GM12878 (cell line): Measurements from ENCODE around the gene TMEM178A. TPM values are rescaled to one million over a fixed set of nuclear protein-coding genes. Genes with fewer than 3 reads are reported as not detected.

ENCODE experiments used
- ATAC-seq: fragments of 200-7000 bp; cut with Tn5 transposase; 3 replicates; pipeline ENCODE4 v1.9.1; 2020; ENCODE audit warnings: mild to moderate bottlenecking, moderate library complexity
- BruUV-seq: library from RNA; stranded (reverse); fragments of 400-500 nt; replicated peaks from 2 replicates; lab custom pipeline; 2021; lab: Mats Ljungman, UMichigan
- CTCF ChIA-PET: fragments of 300-600 bp; sonication (Branson Sonifier 250); formaldehyde crosslinking; extraction: SDS; loops from one replicate; lab custom pipeline; 2021; ENCODE audit warnings: inconsistent platforms; lab: Yijun Ruan, JAX
- POLR2A ChIA-PET: fragments of 350-600 bp; formaldehyde crosslinking; extraction: SDS; loops from one replicate; lab custom pipeline; 2021; ENCODE audit warnings: inconsistent platforms; lab: Charles Lee
- RAD21 ChIA-PET: fragments of 300-600 bp; sonication (Branson Sonifier 250); formaldehyde crosslinking; loops from one replicate; lab custom pipeline; 2023; ENCODE audit warnings: antibody characterized with exemption; ENCODE audit not compliant: unreplicated experiment; lab: Charles Lee
- SMC1A ChIA-PET: fragments of 300-600 bp; sonication (Branson Sonifier 250); formaldehyde crosslinking; loops from one replicate; lab custom pipeline; 2023; ENCODE audit not compliant: unreplicated experiment, uncharacterized antibody; lab: Charles Lee
- DNase-seq: peaks from one replicate; pipeline ENCODE4 v3.0.0-alpha.2; 2011; ENCODE audit warnings: low read depth, low spot score
- FAIRE-seq: peaks from 3 replicates; lab custom pipeline; 2011; peaks lifted over from hg19 to GRCh38; lab: Jason Lieb, UNC
- H2AFZ ChIP-seq: 2 replicates; pipeline ENCODE4 v1.6.0; 2011; ENCODE audit warnings: low read depth, low read length, control low read depth; ENCODE audit not compliant: control insufficient read depth
- H3K27ac ChIP-seq: 2 replicates; pipeline ENCODE4 v1.5.1; 2011; ENCODE audit warnings: control low read depth; ENCODE audit not compliant: control insufficient read depth, insufficient read depth
- H3K27me3 ChIP-seq, 2 experiments: replicated peaks in 1 of 2; 2 replicates each; pipeline versions ENCODE4 v1.6.0 to v1.6.1; 2011; ENCODE audit warnings: low read length in 1 of 2; ENCODE audit not compliant: control insufficient read depth in 2 of 2, insufficient read depth in 2 of 2
- H3K36me3 ChIP-seq, 2 experiments: 2 replicates each; pipeline ENCODE4 v1.5.1; 2011; ENCODE audit warnings: low read length in 1 of 2; ENCODE audit not compliant: control insufficient read depth in 2 of 2, insufficient read depth in 2 of 2
- H3K4me1 ChIP-seq: 2 replicates; pipeline ENCODE4 v1.6.1; 2011; ENCODE audit warnings: mild to moderate bottlenecking, low read length, moderate library complexity, mixed read lengths; ENCODE audit not compliant: control insufficient read depth, insufficient read depth
- H3K4me2 ChIP-seq: 2 replicates; pipeline ENCODE4 v1.6.0; 2011; ENCODE audit warnings: control low read depth; ENCODE audit not compliant: control insufficient read depth, insufficient read depth
- H3K4me3 ChIP-seq: fragments of 200-600 bp; sonication (generic); 2 replicates; pipeline ENCODE4 v1.5.1; 2016
- H3K79me2 ChIP-seq: 2 replicates; pipeline ENCODE4 v1.6.0; 2011; ENCODE audit warnings: low read length; ENCODE audit not compliant: control insufficient read depth, insufficient read depth
- H3K9ac ChIP-seq: 2 replicates; pipeline ENCODE4 v1.8.0; 2011; ENCODE audit warnings: low read length, control low read depth, mixed read lengths; ENCODE audit not compliant: control insufficient read depth, insufficient read depth
- H3K9me3 ChIP-seq: replicated peaks from 3 replicates; pipeline ENCODE4 v1.5.1; 2011; ENCODE audit warnings: mild to moderate bottlenecking, low read length; ENCODE audit not compliant: control insufficient read depth, insufficient read depth
- H4K20me1 ChIP-seq: 2 replicates; pipeline ENCODE4 v1.6.0; 2011; ENCODE audit not compliant: control insufficient read depth, insufficient read depth
- GABPA ChIP-seq: IDR thresholded peaks from 2 replicates; pipeline ENCODE4 v1.6.1; 2014; ENCODE audit warnings: antibody characterized with exemption, low read depth, mild to moderate bottlenecking, inconsistent platforms
- MXI1 ChIP-seq: fragments of 150-350 bp; IDR thresholded peaks from 2 replicates; pipeline ENCODE4 v1.6.1; 2011; ENCODE audit warnings: low read depth, mild to moderate bottlenecking, inconsistent platforms, low read length, improper control_type of control experiment
- NFYA ChIP-seq: IDR thresholded peaks from 2 replicates; pipeline ENCODE4 v1.6.1; 2011; ENCODE audit warnings: low read depth, mild to moderate bottlenecking, low read length, improper control_type of control experiment, borderline replicate concordance
- PAX5 ChIP-seq: IDR thresholded peaks from 2 replicates; pipeline ENCODE4 v1.6.1; 2011; ENCODE audit warnings: low read depth, low read length, borderline replicate concordance
- POLR2AphosphoS5 ChIP-seq: IDR thresholded peaks from 2 replicates; pipeline ENCODE4 v1.6.1; 2011; ENCODE audit warnings: mild to moderate bottlenecking, low read length, inconsistent platforms
- SUPT20H ChIP-seq: IDR thresholded peaks from 2 replicates; pipeline ENCODE4 v1.6.1; 2011; ENCODE audit warnings: low read depth, mild to moderate bottlenecking, low read length, moderate library complexity, borderline replicate concordance; ENCODE audit not compliant: control insufficient read depth
- TCF7 ChIP-seq: IDR thresholded peaks from 2 replicates; pipeline ENCODE4 v1.6.1; 2014; ENCODE audit warnings: antibody characterized with exemption, borderline replicate concordance
- WGBS: methylation state at CpG from one replicate; pipeline ENCODE4 v1.1.6; 2016; ENCODE audit warnings: low lambda C conversion rate; ENCODE audit not compliant: insufficient replicate concordance, insufficient coverage; ENCODE audit errors: missing lambda C conversion rate; 5-methylcytosine and 5-hydroxymethylcytosine counted together
- in situ Hi-C: fragments of 300-500 bp; cut with MboI; formaldehyde crosslinking; loops from 9 replicates; pipeline ENCODE4 v1.14.3; 2018; ENCODE audit warnings: mixed read lengths
- intact Hi-C: fragments of 100-400 bp; cut with micrococcal nuclease; formaldehyde crosslinking; loops from one replicate; pipeline ENCODE4 v1.14.2; 2022; ENCODE audit not compliant: unreplicated experiment
- polyA plus RNA-seq, 11 experiments: library from polyadenylated mRNA; depleted of rRNA in 4 of 11; unstranded in 6 of 11; stranded (reverse) in 5 of 11; fragments of >200 nt; fragmentation: Nextera tagmentation in 4 of 11; fragmentation: Illumina TruSeq in 1 of 11; extraction: Ambion mirVana in 4 of 11; extraction: Trizol in 1 of 11; gene quantifications; 1 replicate in 1 of 11; 2 replicates in 10 of 11; pipeline versions ENCODE4 v1.2.1 to v1.2.3, GENCODE V29; 2011 to 2016; ENCODE audit warnings: inconsistent platforms in 2 of 11, missing spikeins in 2 of 11, low read depth in 1 of 11
- total RNA-seq, 4 experiments: library from RNA; depleted of rRNA in 3 of 4; stranded (reverse); fragments of >200 nt in 3 of 4; fragmentation: Illumina TruSeq in 1 of 4; extraction: Trizol in 1 of 4; gene quantifications; 2 replicates each; pipeline versions ENCODE4 v1.2.1 to v1.2.3, GENCODE V29; 2013 to 2021
- TF ChIP-seq, protein P1 (sequence below): IDR thresholded peaks from 2 replicates; pipeline ENCODE4 v1.6.1; 2011; ENCODE audit warnings: mild to moderate bottlenecking, low read depth, low read length, moderate library complexity; ENCODE audit not compliant: insufficient replicate concordance
- TF ChIP-seq, protein P2 (sequence below): fragments of 450-650 bp; formaldehyde crosslinking; IDR thresholded peaks from 2 replicates; pipeline ENCODE4 v1.5.0; 2022; ENCODE audit warnings: mild to moderate bottlenecking, missing genetic modification characterization

The TMEM178A gene
- total and polyA plus RNA-seq, 10 of the 15 experiments (the other 5 are each of a cell fraction or from before 2014, with no cell fraction given): not detected

DNA sequence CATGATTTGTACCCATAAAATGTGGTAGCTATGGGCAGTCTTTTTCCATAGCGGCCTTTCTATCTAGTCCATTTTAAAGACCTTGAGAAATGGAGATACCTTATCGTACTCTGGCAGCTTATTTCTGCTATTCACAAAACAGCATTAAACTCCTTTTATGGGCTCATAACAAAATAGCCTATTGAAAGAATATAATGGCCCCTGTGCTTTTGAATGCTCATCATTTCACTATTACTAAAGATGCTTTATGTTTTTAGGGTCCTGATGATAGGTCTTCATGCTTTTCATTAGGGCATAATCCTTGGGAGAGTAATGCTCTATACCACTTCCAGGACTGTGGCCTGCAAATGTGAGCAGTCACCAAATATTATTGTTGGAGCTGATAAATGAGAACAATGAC lies 7.3 kb upstream of the TMEM178A start:
- SMC1A ChIA-PET: interaction anchor here (1.0 to 1.3 kb wide), 2 partner anchors 14 kb away, joined by 3 read pairs; no protein-coding TSS in a partner anchor

GRCh38 chr2:39659765-39660611 lies 5.7 kb upstream of the TMEM178A start:
- TF ChIP-seq, protein P1, sequence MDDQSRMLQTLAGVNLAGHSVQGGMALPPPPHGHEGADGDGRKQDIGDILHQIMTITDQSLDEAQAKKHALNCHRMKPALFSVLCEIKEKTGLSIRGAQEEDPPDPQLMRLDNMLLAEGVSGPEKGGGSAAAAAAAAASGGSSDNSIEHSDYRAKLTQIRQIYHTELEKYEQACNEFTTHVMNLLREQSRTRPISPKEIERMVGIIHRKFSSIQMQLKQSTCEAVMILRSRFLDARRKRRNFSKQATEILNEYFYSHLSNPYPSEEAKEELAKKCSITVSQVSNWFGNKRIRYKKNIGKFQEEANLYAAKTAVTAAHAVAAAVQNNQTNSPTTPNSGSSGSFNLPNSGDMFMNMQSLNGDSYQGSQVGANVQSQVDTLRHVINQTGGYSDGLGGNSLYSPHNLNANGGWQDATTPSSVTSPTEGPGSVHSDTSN: no peak
- TF ChIP-seq GABPA: no peak
- TF ChIP-seq TCF7: no peak
- no peak for TF ChIP-seq PAX5
- no peak for TF ChIP-seq MXI1
- TF ChIP-seq, protein P2, sequence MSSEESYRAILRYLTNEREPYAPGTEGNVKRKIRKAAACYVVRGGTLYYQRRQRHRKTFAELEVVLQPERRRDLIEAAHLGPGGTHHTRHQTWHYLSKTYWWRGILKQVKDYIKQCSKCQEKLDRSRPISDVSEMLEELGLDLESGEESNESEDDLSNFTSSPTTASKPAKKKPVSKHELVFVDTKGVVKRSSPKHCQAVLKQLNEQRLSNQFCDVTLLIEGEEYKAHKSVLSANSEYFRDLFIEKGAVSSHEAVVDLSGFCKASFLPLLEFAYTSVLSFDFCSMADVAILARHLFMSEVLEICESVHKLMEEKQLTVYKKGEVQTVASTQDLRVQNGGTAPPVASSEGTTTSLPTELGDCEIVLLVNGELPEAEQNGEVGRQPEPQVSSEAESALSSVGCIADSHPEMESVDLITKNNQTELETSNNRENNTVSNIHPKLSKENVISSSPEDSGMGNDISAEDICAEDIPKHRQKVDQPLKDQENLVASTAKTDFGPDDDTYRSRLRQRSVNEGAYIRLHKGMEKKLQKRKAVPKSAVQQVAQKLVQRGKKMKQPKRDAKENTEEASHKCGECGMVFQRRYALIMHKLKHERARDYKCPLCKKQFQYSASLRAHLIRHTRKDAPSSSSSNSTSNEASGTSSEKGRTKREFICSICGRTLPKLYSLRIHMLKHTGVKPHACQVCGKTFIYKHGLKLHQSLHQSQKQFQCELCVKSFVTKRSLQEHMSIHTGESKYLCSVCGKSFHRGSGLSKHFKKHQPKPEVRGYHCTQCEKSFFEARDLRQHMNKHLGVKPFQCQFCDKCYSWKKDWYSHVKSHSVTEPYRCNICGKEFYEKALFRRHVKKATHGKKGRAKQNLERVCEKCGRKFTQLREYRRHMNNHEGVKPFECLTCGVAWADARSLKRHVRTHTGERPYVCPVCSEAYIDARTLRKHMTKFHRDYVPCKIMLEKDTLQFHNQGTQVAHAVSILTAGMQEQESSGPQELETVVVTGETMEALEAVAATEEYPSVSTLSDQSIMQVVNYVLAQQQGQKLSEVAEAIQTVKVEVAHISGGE: no peak
- Histone ChIP-seq H3K9me3 (no peaks in the 10 kb centered on the region), H3K4me1 (no peaks in the 10 kb centered on the region), H3K27ac (no peak overlapping the region), H3K9ac (no peak overlapping the region), H3K4me3 (no peak overlapping the region), H3K4me2 (no peak overlapping the region), H3K79me2 (no peaks in the 10 kb centered on the region), H3K36me3 (no peaks in the 10 kb centered on the region), H2AFZ (no peak overlapping the region), H3K27me3 (peaks cover 0 to 2% of the 10 kb centered on the region in 2 experiments; a peak in 2 of 4 replicates), H4K20me1 (no peaks in the 10 kb centered on the region)
- no peak for FAIRE-seq
- no TSS peak for BruUV-seq
- intact Hi-C loops: no loop called here
- SMC1A ChIA-PET: no interaction called here
- no peak for ATAC-seq
- no peak for DNase-seq
- CTCF ChIA-PET: no interaction called here
- in situ Hi-C loops: no loop called here
- 0% methylated on average over 3 of the region's 3 CpGs for WGBS
- POLR2A ChIA-PET: no interaction called here
- RAD21 ChIA-PET: no interaction called here

More for the DNA sequence above, 7.3 kb upstream of the TMEM178A start:
- TF ChIP-seq POLR2AphosphoS5 (no peak), NFYA (no peak), SUPT20H (no peak)
- BruUV-seq: no TSS peak
- ChIA-PET RAD21 (no interaction called here), POLR2A (no interaction called here), CTCF (no interaction called here)
- DNase-seq (no peak), ATAC-seq (no peak), FAIRE-seq (no peak)
- H2AFZ ChIP-seq: no peak overlapping the region
- no peaks in the 10 kb centered on the region for H3K36me3 ChIP-seq
- no peak overlapping the region for H3K4me3 ChIP-seq
- H3K27me3 ChIP-seq: no peaks in the 10 kb centered on the region
- H3K9ac ChIP-seq: no peak overlapping the region
- H3K4me2 ChIP-seq: no peak overlapping the region
- in situ Hi-C loops (no loop called here), intact Hi-C loops (no loop called here)
- H3K9me3 ChIP-seq: no peaks in the 10 kb centered on the region; the same call in 2 of the 3 replicates
- no peaks in the 10 kb centered on the region for H3K79me2 ChIP-seq
- no peak overlapping the region for H3K27ac ChIP-seq
- H4K20me1 ChIP-seq: no peaks in the 10 kb centered on the region
- WGBS: 44% methylated on average over 2 of the region's 2 CpGs
- H3K4me1 ChIP-seq: no peaks in the 10 kb centered on the region
